IPS-20b (cell line): ENCODE data around the gene FARP2.

Experiments
- H3K27ac ChIP-seq: one replicate; pipeline ENCODE4 v1.5.1; 2013; ENCODE audit warnings: low read length
- H3K27me3 ChIP-seq: 2 replicates; pipeline ENCODE4 v1.6.1; 2013; ENCODE audit warnings: mild to moderate bottlenecking, low read length, inconsistent platforms; ENCODE audit not compliant: insufficient read depth
- H3K36me3 ChIP-seq: 2 replicates; pipeline ENCODE4 v1.6.1; 2013; ENCODE audit warnings: low read depth, mild to moderate bottlenecking, inconsistent platforms, low read length, moderate library complexity; ENCODE audit not compliant: insufficient read depth
- H3K4me1 ChIP-seq: 2 replicates; pipeline ENCODE4 v1.6.1; 2013; ENCODE audit warnings: mild to moderate bottlenecking, control low read depth, inconsistent platforms, low read length, moderate library complexity; ENCODE audit not compliant: insufficient read depth
- H3K4me3 ChIP-seq: 2 replicates; pipeline ENCODE4 v1.5.1; 2013; ENCODE audit warnings: mild to moderate bottlenecking, low read length, inconsistent platforms
- H3K9ac ChIP-seq: 2 replicates; pipeline ENCODE4 v1.6.1; 2013; ENCODE audit warnings: low read depth, mild to moderate bottlenecking, inconsistent platforms, low read length, moderate library complexity
- H3K9me3 ChIP-seq: 2 replicates; pipeline ENCODE4 v1.6.1; 2013; ENCODE audit warnings: mild to moderate bottlenecking, low read depth, low read length, inconsistent platforms; ENCODE audit not compliant: insufficient read depth

Gene FARP2

DNA sequence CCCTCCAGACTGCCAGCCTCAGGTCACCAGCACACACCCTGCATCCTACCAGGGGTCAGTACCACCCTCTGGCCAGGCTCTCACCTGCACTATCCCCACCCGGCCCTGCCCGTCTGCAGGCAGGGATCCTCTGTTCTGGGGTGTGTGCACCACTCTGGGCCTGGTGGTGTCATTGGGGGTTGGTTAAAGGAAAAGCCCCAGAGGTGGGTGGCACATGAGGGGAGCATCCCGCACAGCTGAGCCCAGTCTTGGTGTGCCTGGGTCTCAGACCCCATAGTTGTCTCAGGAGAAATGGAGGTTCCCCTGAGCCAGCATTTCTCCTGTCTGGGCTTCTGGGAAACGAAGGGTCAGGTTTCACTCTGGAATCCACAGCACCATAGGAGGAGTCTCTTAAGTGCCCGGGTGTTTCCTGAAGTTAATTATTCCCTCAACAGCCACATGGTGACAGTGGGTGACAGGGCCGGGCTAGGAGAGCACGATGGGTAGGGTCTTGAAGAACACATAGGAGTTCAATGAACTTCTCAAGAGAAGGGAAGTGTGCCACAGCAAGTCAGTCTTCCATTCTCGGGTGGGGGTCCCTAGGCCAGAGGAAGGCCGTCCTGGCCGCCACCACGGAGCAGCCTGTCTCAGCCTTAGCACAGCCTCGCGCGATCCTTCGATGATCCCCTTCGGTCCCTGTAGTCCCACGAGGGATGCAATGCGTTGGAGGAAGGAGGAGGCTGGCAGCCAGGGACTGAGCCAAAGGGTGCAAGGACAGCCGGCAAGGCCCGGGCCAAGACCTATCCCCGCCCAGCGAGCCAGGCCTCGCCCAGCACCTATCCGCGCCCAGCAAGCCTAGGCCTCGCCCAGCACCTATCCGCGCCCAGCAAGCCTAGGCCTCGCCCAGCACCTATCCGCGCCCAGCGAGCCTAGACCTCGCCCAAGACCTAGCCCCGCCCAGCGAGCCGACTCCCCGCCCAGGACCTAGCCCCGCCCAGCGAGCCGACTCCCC is 1.1 kb upstream of the FARP2 start:
- Histone ChIP-seq H3K27ac (peak overlapping the region; percentile 27), H3K4me1 (peaks cover 14% of the 10 kb centered on the region), H3K27me3 (no peaks in the 10 kb centered on the region), H3K9me3 (no peaks in the 10 kb centered on the region), H3K36me3 (peaks cover 47% of the 10 kb centered on the region), H3K9ac (peak overlapping the region; percentile 73; the same call in 1 of the 2 replicates), H3K4me3 (peak overlapping the region; percentile 74)

- H3K27ac ChIP-seq, result no peak overlapping the region
These were observed 781 bp downstream of the FARP2 start for GRCh38 chr2:241356871-241357260.

DNA sequence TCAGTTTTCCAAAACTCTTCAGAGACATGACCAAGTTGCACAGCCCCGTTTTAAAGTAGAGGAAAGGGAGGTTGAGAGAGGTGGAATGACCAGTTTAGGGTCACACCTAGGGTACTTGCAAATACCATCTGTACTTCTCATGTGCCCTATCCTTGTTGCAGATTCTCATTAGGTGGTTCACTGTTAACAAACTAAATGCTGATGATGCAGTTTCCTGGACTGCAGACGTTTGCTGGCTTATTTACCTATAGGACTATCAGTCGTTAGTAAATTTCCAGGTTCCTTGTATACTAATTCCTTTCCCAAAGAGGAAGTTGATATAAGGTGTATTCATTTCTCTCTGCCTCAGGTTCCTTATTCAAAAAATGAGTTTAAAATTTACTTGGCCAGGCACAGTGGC is 1.4 kb downstream of the FARP2 start:
- Histone ChIP-seq H3K9me3 (no peaks in the 10 kb centered on the region), H3K36me3 (peaks cover 21% of the 10 kb centered on the region), H3K27me3 (no peaks in the 10 kb centered on the region), H3K4me3 (no peak overlapping the region), H3K4me1 (peaks cover 14% of the 10 kb centered on the region), H3K9ac (no peak overlapping the region), H3K27ac (no peak overlapping the region)

More at GRCh38 chr2:241356871-241357260, 781 bp downstream of the FARP2 start:
- H3K36me3 ChIP-seq, result peaks cover 28% of the 10 kb centered on the region
- H3K27me3 ChIP-seq, result no peaks in the 10 kb centered on the region
- peak overlapping the region; percentile 79 for H3K4me3 ChIP-seq
- H3K9ac ChIP-seq, result peak overlapping the region; percentile 81
- H3K4me1 ChIP-seq, result peaks cover 14% of the 10 kb centered on the region
- H3K9me3 ChIP-seq, result no peaks in the 10 kb centered on the region

DNA sequence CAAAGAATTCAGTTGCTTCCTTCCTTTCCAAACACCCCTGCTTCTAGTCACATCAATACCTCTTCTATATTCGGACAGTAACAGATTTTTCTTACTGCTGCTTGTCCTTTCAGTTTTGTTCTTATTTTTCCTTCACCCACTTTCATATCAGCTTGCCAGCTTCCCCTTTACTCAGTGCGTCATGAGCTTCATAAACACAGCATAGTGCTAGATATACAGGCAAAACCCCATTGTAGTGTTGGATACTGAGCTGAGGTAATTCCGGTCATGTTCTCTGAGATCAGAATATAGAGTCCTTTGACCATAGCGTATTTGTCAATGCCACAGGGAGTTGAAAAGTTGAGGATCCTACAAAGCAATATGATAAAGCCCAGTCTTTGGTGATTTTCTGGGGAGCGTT is 2.4 kb downstream of the FARP2 start:
- peaks cover 14% of the 10 kb centered on the region for H3K4me1 ChIP-seq
- no peak overlapping the region for H3K27ac ChIP-seq
- no peak overlapping the region for H3K9ac ChIP-seq
- no peak overlapping the region for H3K4me3 ChIP-seq
- H3K9me3 ChIP-seq, result no peaks in the 10 kb centered on the region
- no peaks in the 10 kb centered on the region for H3K27me3 ChIP-seq
- peaks cover 12% of the 10 kb centered on the region for H3K36me3 ChIP-seq

DNA sequence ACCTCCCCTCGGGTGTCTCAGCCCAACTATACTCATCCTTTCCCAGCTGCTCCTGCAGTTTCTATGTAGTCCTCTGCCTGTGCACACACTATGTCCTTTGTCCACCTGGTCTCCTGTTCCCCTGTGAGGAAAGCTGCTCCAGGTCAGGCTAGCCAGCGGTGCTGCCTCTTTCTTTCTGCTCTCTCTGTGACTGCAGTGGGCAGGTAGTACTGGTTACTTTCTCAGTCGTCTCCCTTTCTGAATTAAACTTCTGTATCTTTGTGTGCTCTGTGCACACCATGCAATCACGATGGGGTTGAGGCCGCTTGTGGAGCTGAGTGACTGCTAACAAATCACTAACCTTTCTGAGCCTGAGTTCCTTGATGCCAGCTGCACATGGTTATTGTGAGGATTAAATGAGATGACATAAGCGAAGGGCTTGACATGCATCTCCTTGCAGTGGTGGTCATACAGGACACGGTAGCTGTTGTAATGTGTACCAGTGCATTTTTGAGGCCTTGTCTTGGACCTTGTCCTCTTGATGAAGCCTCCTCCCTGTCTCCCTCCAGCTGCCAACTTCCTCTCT is 3.5 kb downstream of the FARP2 start:
- peaks cover 1% of the 10 kb centered on the region; the same call in 1 of the 2 replicates for H3K36me3 ChIP-seq
- no peak overlapping the region for H3K4me3 ChIP-seq
- H3K27ac ChIP-seq, result no peak overlapping the region
- no peaks in the 10 kb centered on the region for H3K27me3 ChIP-seq
- H3K9me3 ChIP-seq, result no peaks in the 10 kb centered on the region
- H3K9ac ChIP-seq, result no peak overlapping the region
- H3K4me1 ChIP-seq, result peaks cover 12% of the 10 kb centered on the region

DNA sequence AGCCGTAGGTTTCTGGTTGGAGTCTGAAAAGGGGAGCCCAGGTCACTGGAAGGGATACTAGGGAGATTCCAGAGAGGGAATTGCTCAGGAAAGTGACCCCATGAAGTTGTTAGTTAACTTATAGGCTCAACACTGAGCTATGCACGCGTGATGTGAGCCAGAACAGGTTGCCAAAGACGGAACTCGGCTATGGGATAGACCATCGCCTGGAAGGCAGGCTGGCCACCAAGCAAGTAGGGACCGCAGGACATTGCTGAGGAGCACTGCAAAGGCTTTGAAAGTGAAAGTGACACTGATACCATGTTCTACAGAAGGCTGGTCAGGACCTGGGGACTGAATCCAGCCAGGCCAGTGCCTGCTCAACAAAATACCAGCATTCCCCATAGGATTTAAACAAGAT is 7.3 kb downstream of the FARP2 start:
- Histone ChIP-seq H3K27ac (no peak overlapping the region), H3K9ac (no peak overlapping the region), H3K9me3 (no peaks in the 10 kb centered on the region), H3K4me1 (peaks cover 21% of the 10 kb centered on the region; the same call in 1 of the 2 replicates), H3K4me3 (no peak overlapping the region), H3K36me3 (no peaks in the 10 kb centered on the region), H3K27me3 (no peaks in the 10 kb centered on the region)

- H3K27me3 ChIP-seq, result no peaks in the 10 kb centered on the region
- H3K27ac ChIP-seq, result no peak overlapping the region
- H3K9me3 ChIP-seq, result no peaks in the 10 kb centered on the region
- H3K4me3 ChIP-seq, result no peak overlapping the region
- H3K36me3 ChIP-seq, result no peaks in the 10 kb centered on the region
- peaks cover 21% of the 10 kb centered on the region; the same call in 1 of the 2 replicates for H3K4me1 ChIP-seq
- H3K9ac ChIP-seq, result no peak overlapping the region
These were observed 8.7 kb downstream of the FARP2 start for GRCh38 chr2:241364781-241365180.

DNA sequence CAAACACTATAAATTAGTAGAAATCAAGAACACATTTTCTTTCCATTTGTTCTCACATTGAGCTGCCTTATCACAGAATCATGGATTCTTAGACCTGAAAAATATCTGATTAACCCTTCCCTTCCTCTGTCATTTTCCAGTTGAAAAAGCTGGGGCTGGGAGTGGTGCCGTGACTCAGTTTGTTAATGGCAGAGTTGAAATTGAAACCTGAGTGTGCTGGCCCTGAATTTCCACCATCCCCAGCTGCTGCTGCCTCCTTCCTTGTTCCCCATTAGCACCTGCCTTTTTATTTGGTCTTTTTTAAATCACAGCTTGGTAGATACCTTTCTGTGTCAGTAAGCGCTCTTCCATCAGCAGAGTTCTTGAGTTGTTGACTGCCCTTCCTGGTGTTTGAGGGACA is 10.6 kb downstream of the FARP2 start:
- Histone ChIP-seq H3K27me3 (no peaks in the 10 kb centered on the region), H3K9me3 (no peaks in the 10 kb centered on the region), H3K27ac (no peak overlapping the region), H3K9ac (no peak overlapping the region), H3K4me3 (no peak overlapping the region), H3K4me1 (peaks cover 21% of the 10 kb centered on the region; the same call in 1 of the 2 replicates), H3K36me3 (no peaks in the 10 kb centered on the region)

DNA sequence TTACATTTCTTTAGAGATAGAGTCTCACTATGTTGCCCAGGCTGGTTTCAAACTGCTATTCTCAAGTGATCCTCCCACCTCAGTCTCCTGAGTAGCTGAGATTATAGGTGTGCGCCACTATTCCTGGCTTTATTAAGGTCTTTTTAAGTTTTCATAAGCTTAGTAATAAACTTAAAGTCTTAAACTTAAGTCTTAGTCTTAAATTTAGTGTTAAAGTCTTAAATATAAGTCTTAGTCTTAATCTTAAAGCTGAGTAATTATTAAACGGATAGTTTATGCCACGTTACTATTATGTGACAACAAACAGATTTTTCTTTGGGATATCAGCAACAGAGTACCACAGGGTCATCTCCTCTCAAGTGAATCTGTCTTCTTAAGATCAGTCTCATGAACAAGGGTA is 12.6 kb downstream of the FARP2 start:
- Histone ChIP-seq H3K4me3 (no peak overlapping the region), H3K27me3 (no peaks in the 10 kb centered on the region), H3K27ac (no peak overlapping the region), H3K9ac (no peak overlapping the region), H3K36me3 (no peaks in the 10 kb centered on the region), H3K4me1 (peaks cover 21% of the 10 kb centered on the region; the same call in 1 of the 2 replicates), H3K9me3 (no peaks in the 10 kb centered on the region)

DNA sequence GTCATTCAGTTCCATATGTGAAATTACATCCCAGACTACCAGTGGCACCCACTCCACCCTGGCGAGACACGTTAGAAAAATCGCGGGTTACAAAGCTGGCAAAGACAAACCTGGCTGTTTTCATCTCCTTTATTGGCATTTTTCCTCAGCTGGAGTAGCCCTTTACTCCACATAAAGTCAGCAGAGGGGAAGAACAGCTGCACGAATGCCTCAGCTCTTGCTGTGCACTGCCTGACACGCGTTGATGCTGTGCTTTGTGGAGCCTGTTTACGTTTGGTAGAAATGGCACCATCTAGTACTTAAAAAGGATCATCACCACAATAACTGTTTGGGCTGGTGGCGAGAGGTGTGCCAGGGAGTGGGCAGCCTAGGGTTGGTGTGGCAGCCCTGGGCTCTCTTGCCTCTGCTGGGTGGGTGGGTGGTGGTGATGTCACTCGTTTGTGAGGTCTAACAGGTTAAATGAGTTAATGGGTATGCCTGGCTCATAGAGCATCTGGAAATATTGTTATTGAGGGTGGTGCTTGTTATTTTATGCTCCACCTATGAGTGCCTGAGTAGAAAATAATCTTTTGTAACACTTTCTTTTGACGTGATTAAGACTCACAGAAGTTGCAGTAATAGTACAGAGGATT is 16.4 kb downstream of the FARP2 start:
- Histone ChIP-seq H3K9me3 (no peaks in the 10 kb centered on the region), H3K27me3 (no peaks in the 10 kb centered on the region), H3K9ac (no peak overlapping the region), H3K27ac (no peak overlapping the region), H3K36me3 (0 out of 2 replicates have a peak, but pooled peaks cover 9% of the 10 kb centered on the region), H3K4me1 (peaks cover 8% of the 10 kb centered on the region; the same call in 1 of the 2 replicates), H3K4me3 (no peak overlapping the region)

- Histone ChIP-seq H3K27ac (no peak overlapping the region), H3K9ac (no peak overlapping the region), H3K4me3 (no peak overlapping the region)
These were observed 17.4 kb downstream of the FARP2 start for GRCh38 chr2:241373446-241373845.

More at GRCh38 chr2:241373446-241373845, 17.4 kb downstream of the FARP2 start:
- H3K27me3 ChIP-seq, result no peaks in the 10 kb centered on the region
- no peaks in the 10 kb centered on the region for H3K9me3 ChIP-seq
- 0 out of 2 replicates have a peak, but pooled peaks cover 9% of the 10 kb centered on the region for H3K36me3 ChIP-seq
- H3K4me1 ChIP-seq, result no peaks in the 10 kb centered on the region
